Measurements from ENCODE around the gene SLCO2A1.
"Not testable (repeated sequence)": the region's sequence is repeated elsewhere in the genome, so short reads cannot be mapped to it uniquely, and the experiment has no call there.

The SLCO2A1 gene

GRCh38 chr3:134072881-134073582 is 43.3 kb upstream of the SLCO2A1 start:
- Histone ChIP-seq H3K4me3 (ENCODE audit: low read depth in 1 of 2, low read length in 1 of 2) (no peak overlapping the region), H3K27ac (no peak overlapping the region), H3K4me1 (ENCODE audit: control insufficient read depth in 1 of 2, insufficient read depth in 1 of 2, low read depth in 1 of 2, low read length in 1 of 2) (no peaks in the 10 kb centered on the region), H3K9me3 (no peaks in the 10 kb centered on the region), H3K36me3 (no peaks in the 10 kb centered on the region), H3K27me3 (no peaks in the 10 kb centered on the region)
- no peak for TF ChIP-seq CTCF (IDR thresholded peaks at IDR 0.05)

- H3K27me3 ChIP-seq; H3K4me1 ChIP-seq (ENCODE audit: control insufficient read depth in 1 of 2, insufficient read depth in 1 of 2, low read depth in 1 of 2, low read length in 1 of 2); H3K9me3 ChIP-seq; H3K36me3 ChIP-seq; H3K27ac ChIP-seq; H3K4me3 ChIP-seq (ENCODE audit: low read depth in 1 of 2, low read length in 1 of 2): not testable (repeated sequence)
Measured at GRCh38 chr3:134070281-134070680, 40.6 kb upstream of the SLCO2A1 start.

- Histone ChIP-seq H3K27ac (no peak overlapping the region), H3K36me3 (no peaks in the 10 kb centered on the region)
Measured at GRCh38 chr3:134068429-134068828, 38.7 kb upstream of the SLCO2A1 start.

GRCh38 chr3:134067531-134068161 is 37.9 kb upstream of the SLCO2A1 start:
- no peaks in the 10 kb centered on the region for H3K27me3 ChIP-seq
- no peak for TF ChIP-seq CTCF (IDR thresholded peaks at IDR 0.05)
- H3K27ac ChIP-seq = no peak overlapping the region
- H3K4me3 ChIP-seq (ENCODE audit: low read depth in 1 of 2, low read length in 1 of 2) = no peak overlapping the region
- H3K4me1 ChIP-seq (ENCODE audit: control insufficient read depth in 1 of 2, insufficient read depth in 1 of 2, low read depth in 1 of 2, low read length in 1 of 2) = no peaks in the 10 kb centered on the region
- no peaks in the 10 kb centered on the region for H3K36me3 ChIP-seq
- H3K9me3 ChIP-seq = no peaks in the 10 kb centered on the region

More at GRCh38 chr3:134068429-134068828, 38.7 kb upstream of the SLCO2A1 start:
- no peaks in the 10 kb centered on the region for H3K27me3 ChIP-seq
- no peaks in the 10 kb centered on the region for H3K4me1 ChIP-seq (ENCODE audit: control insufficient read depth in 1 of 2, insufficient read depth in 1 of 2, low read depth in 1 of 2, low read length in 1 of 2)
- no peak for TF ChIP-seq CTCF (IDR thresholded peaks at IDR 0.05)
- H3K4me3 ChIP-seq (ENCODE audit: low read depth in 1 of 2, low read length in 1 of 2) = no peak overlapping the region
- no peaks in the 10 kb centered on the region for H3K9me3 ChIP-seq

GRCh38 chr3:134066651-134067530 is 37.2 kb upstream of the SLCO2A1 start:
- Histone ChIP-seq H3K4me1 (ENCODE audit: control insufficient read depth in 1 of 2, insufficient read depth in 1 of 2, low read depth in 1 of 2, low read length in 1 of 2) (no peaks in the 10 kb centered on the region), H3K27ac (no peak overlapping the region), H3K9me3 (no peaks in the 10 kb centered on the region), H3K27me3 (no peaks in the 10 kb centered on the region), H3K36me3 (no peaks in the 10 kb centered on the region), H3K4me3 (ENCODE audit: low read depth in 1 of 2, low read length in 1 of 2) (no peak overlapping the region)
- TF ChIP-seq CTCF (IDR thresholded peaks at IDR 0.05) = no peak

Data from neutrophil (primary cell).